GM21423 (cell line): ENCODE data around the gene NOL4L.
"Not testable (repeated sequence)": the region's sequence is repeated elsewhere in the genome, so short reads cannot be mapped to it uniquely, and the experiment has no call there.

ENCODE experiments used
- ATAC-seq: cut with Tn5 transposase; IDR thresholded peaks from one replicate; pipeline ENCODE4 v1.9.1; 2021; ENCODE audit warnings: mild to moderate bottlenecking, moderate library complexity; ENCODE audit not compliant: unreplicated experiment

NOL4L gene

DNA sequence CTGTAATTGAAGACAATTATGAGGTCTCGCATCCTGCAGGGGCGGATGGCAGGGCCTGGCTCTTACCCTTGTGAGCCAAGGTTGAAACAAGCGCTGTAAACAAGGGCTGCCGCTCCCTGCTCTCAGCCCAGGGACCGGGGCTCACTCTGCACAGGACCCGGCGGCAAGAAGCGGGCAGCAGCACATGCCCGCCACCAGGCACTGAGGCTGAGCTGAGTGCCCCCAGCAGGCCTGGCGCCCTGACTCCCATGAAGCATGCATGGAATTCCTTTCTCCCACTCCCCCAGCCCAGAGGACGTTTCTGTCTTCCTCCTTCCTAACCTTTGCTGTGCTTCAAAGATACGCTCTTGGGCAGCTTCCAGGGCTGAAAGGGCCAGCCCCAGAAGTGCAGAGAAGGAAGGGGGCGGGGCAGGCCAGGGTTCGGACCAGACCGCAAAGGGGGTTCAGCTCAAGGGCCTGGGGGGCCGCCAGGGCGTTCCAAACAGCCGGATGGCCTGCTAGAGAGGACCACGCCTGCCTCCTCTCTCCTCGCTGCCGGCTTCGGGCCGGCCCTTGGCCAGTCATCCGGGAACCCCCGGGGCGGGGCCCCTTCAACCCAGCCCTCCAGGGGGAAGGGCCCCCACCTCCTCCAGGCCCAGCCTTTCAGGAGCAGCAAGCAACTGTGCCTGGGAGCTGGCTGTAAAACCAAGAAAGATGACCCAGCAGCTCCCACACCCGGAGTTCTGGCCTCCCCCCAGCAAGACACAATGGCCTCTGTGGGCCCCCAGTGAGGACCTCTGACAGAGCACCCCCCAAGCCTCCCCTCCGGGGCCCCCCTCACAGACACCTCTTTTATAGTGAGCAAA, 109.9 kb downstream of the NOL4L start:
- no peak for ATAC-seq

GRCh38 chr20:32474717-32474966, 110.5 kb downstream of the NOL4L start:
- no peak for ATAC-seq

DNA sequence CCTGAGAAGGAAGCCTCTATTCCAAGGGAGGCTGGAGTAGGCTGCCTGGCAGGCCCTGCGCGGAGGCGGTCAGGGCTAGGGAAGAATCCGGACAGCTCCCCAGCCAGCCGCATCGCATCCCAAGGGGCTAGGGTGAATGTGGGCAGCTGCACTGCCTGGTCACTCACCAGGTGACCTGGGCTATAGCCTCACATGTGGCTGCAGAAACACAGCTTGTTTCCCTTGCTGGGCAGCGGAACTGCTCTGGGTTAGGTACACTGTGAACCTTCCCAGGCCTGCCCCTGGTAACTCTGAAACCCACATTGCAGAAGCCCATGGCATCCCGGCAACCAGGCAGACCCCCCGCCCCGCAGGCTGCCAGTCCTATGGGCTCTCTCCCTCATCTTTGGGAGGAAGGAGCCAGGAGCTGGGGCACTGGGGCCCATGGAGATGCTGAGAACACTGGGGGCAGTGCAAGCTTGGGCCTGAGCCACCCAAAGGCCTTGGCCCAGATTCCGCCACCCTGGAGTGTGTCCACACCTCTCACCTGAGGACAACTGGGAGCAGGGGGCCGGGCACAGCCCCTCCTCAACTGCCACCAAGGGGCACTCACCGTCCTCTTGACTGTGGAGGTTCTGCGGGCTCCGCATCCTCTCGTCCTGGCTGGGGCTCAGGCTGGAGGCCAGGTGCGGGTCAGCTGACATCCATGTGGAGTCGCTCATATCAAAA, 111.0 kb downstream of the NOL4L start:
- ATAC-seq = no peak

DNA sequence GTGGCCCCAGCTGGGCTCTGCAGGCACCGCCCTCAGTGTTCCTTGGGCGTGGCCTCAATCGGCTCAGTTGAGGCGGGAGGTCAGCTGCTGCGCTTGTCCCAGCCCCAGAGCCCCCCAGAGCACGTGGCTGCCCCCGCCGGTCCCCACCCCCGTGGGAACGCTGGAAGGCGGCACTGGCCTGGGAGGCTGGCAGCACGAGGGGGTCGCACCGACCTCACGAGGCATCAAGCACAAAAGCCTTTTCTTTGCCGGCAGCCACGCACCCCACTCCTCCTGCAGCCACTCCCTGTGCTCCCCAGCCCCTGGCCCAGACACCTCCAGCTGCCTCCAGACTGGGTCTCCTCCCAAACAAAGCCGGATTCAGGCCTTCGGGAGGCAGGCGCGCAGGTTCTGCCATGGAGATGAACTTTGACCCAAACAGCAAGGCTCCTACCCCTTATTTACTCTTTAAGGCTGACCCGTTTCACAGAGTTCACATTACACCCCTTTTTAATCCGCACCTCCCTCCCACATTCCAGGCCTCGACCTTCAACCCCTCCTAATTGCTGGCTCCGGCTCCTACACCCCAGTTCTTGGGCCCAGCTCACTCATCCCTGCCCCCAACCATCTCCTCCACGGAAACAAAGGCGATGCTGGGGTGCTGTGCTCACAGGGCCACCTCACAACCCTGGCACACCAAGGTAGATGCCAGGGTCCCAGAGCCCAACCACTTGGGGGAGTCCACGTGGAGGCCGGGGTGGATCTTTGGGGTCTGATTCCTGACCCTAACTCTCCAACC, 111.7 kb downstream of the NOL4L start:
- ATAC-seq = no peak

- no peak for ATAC-seq
Observed at GRCh38 chr20:32472581-32473207, 112.4 kb downstream of the NOL4L start.

GRCh38 chr20:32470940-32471339, 114.2 kb downstream of the NOL4L start:
- ATAC-seq = no peak

- ATAC-seq = no peak
Observed at GRCh38 chr20:32470025-32470861, 114.9 kb downstream of the NOL4L start.

DNA sequence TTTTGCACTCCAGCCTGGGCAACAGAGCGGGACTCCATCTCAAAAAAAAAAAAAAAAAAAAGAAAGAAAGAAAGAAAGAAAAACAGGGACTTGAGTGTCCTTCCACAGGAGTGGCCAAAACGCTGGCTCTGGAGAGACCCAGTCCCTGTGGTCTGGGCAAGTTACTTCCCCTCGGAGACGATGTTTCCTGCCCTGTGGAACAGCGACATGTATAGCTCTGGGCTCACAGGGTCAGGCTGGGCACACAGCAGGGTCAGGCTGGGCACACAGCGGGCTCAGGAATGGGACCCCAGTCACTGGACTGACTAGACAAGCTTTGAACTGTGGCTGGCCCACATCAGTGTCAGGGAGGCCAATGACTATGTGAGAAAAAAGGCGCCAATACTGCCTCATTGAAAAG, 116.3 kb downstream of the NOL4L start:
- no peak for ATAC-seq

DNA sequence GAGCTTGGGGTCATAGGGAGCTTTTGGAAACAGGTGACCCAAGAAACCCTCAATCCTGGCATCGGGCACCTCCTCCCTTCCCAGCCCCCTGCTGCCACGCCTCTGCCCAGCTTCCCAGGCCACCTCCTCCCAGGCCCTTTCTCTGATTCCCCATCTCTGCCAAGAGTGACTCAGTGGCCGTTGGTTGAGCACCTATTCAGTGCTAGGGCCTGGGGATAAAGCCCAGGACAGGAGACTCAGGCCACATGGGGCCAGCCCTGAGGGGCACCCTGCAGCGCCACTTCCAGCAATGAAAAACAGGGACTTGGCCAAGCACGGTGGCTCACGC, 116.9 kb downstream of the NOL4L start:
- ATAC-seq = no peak

GRCh38 chr20:32467506-32468312, 117.4 kb downstream of the NOL4L start:
- ATAC-seq = no peak

DNA sequence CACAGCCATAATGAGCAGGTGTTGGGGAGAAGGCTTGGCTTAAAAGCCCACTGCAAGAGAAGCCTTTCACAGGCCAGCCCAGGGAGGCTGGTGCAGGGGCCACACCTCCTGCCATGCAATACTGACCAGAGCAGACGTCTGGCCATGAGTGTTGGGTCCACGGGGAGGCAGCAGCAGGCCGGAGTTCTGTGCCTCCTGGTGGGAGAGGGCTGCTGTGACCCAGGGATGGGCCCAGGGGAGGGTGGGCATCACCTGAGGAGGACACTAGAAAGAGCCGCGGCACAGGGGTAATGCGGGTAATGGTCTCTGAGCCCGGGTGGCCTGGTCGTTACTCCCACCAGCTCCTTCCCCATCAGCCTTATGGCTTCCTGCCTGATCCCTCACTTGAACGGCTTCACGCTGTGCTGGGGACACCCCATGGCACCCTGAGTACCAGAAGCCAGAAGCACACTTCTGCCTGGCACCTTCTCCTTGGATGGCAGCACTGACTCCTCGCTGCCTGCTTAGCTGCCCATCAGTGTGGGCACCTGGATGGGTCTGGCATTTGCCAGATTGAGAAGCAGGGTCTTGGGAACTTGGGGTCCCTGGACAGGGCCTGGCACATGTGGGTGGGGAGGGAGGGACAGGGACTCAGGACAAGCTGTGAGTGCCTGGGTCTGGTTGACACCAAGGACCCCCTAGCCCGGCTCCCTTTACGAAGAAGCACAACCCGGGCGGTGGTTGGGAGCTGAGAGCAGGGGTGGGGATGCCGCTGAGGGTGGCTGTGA, 118.2 kb downstream of the NOL4L start:
- ATAC-seq = no peak

DNA sequence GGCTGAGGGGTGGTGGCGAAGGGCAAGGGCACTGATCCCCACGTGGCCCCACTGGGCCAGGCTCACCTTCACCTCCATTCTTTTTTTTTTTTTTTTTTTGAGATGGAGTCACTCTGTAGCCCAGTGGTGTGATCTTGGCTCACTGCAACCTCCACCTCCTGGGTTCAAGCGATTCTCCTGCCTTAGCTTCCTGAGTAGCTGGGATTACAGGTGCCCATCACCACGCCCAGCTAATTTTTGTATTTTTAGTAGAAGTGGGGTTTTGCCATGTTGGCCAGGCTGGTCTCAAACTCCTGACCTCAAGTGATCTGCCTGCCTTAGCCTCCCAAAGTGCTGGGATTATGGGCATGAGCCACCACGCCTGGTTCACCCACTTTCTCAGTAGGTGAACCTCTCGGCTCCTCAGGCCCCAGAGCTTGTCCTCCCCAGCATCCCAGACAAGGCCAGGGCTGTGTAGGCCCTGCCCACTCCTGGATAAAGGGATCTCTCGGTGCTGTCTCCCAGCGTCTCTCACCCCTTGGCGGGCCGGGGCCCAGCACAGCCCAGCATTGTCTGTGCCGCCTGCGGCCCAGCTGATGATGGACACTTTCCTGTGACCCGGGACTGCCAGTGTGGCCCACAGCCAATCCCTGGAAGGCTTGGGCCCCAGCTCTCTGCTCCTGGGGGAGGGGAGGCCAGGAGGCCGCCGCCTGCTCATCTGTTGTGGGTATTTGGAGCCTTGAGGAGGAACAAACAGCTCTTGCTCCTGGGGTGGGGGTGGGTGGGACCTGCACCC, 119.0 kb downstream of the NOL4L start:
- not testable (repeated sequence) for ATAC-seq

DNA sequence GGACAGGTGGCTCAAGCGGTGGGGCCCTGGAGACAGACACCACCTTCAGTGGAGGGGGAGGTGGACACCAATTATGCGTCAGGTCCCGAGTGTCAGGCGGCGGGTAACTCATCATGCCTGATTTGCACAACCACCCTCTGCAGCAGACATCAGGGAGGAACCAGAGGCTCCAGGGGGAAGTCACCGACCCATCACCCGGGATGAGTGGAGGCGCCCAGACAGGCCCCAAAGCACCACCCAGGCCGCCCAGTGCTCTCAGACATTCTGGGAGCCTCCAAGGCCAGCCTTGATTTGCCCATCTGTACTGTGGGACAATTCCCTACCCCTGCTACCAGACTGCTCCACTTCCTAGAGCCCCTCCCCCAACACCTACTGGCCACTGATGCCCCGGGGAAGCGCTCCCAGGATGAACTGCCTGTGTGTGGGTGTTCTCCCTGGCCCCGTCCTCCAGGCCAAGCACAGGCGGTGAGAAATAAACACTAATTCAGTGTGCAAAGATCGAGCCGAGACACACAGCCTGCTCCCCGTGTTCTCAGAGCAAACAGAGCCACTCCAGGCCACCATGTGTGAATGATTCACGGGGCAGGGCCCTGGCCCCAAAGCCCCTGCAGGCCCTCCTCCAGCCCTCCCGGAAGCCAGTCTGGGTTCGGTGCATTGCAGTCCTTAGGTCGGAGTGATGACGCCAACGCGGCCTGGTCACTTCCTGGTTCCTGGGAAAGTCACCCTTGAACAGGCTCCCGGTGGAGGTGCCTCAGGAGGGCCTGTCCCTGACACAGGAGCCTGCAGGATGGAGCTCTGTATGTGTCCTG, 119.8 kb downstream of the NOL4L start:
- ATAC-seq = no peak

GRCh38 chr20:32464401-32465091, 120.6 kb downstream of the NOL4L start:
- no peak for ATAC-seq

- no peak for ATAC-seq
Observed at GRCh38 chr20:32463642-32464400, 121.3 kb downstream of the NOL4L start.
